NK-92 (cell line): ENCODE measurements around the gene NES.

Experiments used
- DNase-seq: peaks from one replicate; lab custom pipeline; 2025; ENCODE audit not compliant: unreplicated experiment; lab: John Stamatoyannopoulos, UW

The NES gene

DNA sequence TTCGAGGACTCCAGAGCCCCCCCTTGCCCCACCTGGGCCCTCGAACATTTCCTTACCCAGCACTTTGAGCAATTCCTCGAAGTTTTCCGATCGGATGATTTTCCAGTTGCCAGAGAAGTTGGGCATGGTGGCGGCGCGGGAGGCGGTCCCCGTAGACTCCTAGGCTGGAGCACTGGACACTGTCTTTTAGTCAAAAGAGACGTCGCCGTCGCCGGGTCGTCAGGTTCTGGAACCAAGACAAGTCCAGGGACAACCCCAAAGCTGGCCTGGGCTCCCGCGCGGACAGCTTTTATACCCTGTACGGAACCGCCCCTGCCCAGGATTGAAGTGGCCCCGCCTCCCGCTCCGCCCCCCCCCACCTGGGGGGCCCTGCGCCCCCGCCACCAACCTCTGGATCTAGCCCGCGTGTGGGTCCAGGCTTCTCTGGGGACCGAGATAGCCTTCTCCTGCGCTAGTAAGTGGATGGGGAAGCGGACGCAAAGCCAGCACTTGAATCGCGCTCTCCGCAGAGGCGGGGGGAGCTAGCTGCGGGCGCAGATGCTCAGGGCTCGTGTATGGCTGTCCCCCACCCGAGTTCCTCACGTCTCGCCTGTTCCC lies 28.2 kb upstream of the NES start, which contains the start of gene CRABP2:
Gene CRABP2, minus strand, starts transcription at position 263 of the 597 bp plus-strand sequence. Its CDS starts 137 bp downstream, at position 126.
- no peak for DNase-seq

DNA sequence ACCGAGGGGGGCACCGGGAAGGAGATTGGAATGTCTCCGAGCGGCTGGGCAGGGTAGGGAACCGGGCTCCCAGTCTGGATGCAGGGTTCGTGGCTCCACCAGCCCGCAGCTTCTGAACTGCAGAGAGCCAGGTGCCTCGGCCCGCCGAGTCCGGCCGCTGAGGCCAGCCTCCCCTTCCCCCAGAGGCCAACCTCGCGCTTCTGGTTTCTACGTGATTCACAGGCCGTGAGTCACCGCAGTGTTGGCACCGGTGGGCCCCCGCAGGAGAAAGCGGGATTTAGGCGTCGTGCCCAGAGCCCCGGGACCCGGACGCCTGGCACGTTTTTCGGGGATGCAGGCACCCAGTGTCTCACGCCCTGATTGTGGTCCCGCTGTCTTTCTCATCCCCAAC lies 27.7 kb upstream of the NES start:
- DNase-seq, result no peak

GRCh38 chr1:156704166-156704711 lies 27.0 kb upstream of the NES start:
- no peak for DNase-seq

GRCh38 chr1:156703741-156704140 lies 26.5 kb upstream of the NES start:
- no peak for DNase-seq

- DNase-seq, result no peak
Observed at GRCh38 chr1:156703336-156703735, 26.1 kb upstream of the NES start.

GRCh38 chr1:156700736-156701531 lies 23.7 kb upstream of the NES start:
- DNase-seq, result no peak

DNA sequence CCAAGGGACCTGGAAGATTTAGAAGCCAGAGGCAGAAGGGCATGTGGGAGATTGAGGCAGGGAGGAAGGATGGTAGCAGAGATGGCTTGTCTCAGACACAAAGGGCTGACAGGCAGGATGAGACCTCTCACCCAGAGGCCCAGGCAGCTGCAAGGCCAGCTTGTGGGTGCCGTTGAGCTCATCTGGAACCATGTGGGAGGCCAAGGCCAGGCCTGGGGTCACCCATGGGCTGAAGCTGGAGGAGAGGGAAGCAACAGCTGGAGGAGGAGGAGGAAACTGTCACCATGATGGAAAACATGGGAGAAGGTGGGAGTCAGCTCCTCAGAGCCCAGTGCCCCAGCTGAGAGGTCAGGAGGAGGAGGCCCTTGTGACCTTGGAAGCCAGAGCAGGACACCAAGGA lies 21.8 kb upstream of the NES start:
- DNase-seq, result no peak

DNA sequence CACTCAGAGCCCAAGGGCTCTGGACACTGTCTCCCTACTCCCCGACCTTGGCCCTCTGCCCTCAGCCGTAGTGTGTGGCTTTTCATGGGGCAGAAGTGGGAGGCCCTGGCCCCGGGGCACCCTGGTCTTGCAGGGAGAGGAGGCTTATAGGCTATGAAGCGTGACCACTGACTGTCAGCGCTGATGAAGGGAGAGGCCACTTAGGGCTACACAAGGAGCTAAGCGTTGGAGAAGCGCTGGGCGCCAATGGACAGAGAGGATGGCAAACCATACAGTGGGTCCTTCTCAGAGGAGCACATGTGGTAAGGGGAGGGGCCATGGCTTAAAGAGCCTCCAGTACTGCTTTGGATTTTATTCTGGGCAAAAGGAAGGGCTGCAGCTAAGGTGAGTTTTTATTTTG lies 20.3 kb upstream of the NES start:
- DNase-seq, result no peak

- no peak for DNase-seq
Observed at GRCh38 chr1:156696755-156697154, 19.5 kb upstream of the NES start.

GRCh38 chr1:156694690-156694962 lies 17.4 kb upstream of the NES start:
- DNase-seq, result no peak

DNA sequence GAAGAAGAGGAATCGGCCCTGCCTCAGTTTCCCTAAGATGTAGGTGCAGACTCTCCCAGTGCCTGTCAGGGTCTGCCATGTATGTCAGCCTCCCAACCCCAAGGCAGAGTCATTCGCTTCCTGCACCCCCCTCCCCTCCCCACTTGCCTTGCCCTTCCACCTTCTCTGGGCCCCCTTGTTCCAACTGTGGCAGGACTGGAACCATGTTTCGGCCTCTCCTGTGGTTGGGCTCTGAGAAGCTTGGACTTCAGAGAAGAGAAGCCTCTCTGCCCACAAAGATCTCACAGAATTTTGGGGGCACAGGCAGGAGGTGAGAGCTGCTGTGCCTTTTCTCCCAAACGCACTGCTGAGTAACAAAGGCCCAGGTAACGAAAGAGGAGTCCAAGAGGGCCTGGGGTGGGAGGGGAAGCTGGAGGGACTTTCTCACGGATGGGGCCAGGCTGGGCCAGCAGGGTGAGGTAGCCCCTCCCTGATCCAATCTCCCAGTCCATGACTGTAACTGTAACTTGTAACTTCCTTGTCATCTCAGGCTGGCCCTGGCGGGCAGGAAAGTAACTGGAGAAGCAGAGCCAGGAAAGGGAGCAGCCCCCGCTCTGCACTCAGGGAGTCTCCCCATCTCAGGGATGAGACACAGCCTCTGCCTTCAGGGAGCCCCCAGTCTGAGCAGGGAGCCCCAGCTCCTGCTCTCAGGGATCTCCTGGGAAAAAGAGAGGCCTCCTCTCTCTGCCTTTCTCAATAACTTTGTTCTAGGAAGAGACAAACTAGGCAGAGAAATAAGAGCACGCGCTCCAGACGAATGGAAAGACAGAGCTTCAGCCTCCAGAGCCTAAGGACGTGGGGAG lies 16.9 kb upstream of the NES start:
- no peak for DNase-seq

GRCh38 chr1:156692925-156693847 lies 16.0 kb upstream of the NES start:
- DNase-seq, result no peak

- no peak for DNase-seq
Observed at GRCh38 chr1:156692441-156692924, 15.3 kb upstream of the NES start.

- no peak for DNase-seq
Observed at GRCh38 chr1:156691665-156692440, 14.6 kb upstream of the NES start.

DNA sequence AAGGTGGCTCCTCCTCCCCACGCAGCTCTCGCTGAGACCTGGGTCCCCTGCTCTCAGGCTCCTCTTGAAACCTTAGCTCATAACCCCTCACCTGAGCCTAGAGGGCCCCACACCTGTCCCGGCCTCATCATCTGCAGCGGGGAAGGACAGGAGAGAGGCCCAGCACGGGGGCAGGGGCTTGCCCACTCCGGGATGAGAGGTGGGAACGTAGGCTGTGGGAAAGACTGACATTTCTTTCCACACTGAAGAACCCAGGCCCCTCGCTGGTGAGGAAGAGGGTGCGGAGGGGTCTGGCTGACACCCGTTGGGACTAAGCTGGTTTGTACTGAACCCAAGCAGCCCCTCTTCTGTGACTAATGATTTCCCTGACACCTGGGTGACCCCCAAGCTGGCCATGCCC lies 14.0 kb upstream of the NES start:
- no peak for DNase-seq

DNA sequence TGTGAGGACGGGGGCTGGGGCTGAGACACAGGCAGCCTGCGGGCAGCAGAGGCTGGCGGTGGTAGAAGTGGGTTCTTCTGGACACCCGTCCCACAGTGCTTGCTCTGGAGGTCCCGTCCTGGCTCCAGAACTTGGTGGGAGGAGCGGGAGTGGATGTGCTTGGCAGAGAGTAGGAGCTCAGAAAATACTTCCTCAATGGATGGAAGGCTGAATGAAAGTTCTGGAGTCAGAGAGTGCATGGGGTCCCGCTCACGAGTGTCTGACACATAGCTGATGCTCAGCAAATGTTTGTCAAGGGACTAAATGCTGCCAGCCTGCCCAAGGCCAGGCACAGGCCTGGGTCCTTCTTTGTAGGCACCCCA lies 13.4 kb upstream of the NES start:
- DNase-seq, result no peak

DNA sequence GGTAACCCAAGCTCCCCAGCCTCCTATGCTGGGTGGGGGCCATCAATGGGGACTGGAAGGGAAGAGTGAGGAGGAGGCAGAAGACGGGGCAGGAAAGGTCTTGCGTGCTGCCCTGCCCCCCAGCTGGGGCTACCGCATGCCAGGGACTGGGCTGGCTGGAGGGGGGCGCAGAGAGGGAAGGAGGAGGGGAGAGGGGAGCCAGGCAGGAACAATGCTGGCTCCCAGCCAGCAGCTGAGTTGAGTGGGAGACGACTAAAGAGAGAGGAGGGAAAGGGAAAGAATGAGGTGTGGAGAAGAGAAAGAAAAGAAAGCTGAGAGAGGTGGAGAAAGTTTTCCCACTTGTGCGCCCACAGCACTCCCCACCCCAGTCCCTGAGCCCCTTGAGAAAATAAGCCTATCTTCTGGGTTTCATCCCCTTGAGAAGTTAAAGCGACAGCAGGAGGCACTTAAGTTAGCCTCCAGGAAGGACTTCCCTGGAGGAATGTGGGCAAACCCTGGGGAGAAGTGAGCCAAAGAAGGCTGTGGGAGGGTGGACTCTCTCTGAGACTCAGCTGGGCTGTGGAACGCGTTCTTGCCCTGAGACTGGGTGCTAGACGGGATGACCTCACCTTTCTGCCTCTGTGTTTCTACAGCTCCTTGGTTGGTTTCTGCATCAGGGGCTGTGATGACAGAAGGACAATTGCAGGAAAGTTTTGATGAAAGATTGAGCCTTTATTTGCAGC lies 12.9 kb upstream of the NES start:
- no peak for DNase-seq

DNA sequence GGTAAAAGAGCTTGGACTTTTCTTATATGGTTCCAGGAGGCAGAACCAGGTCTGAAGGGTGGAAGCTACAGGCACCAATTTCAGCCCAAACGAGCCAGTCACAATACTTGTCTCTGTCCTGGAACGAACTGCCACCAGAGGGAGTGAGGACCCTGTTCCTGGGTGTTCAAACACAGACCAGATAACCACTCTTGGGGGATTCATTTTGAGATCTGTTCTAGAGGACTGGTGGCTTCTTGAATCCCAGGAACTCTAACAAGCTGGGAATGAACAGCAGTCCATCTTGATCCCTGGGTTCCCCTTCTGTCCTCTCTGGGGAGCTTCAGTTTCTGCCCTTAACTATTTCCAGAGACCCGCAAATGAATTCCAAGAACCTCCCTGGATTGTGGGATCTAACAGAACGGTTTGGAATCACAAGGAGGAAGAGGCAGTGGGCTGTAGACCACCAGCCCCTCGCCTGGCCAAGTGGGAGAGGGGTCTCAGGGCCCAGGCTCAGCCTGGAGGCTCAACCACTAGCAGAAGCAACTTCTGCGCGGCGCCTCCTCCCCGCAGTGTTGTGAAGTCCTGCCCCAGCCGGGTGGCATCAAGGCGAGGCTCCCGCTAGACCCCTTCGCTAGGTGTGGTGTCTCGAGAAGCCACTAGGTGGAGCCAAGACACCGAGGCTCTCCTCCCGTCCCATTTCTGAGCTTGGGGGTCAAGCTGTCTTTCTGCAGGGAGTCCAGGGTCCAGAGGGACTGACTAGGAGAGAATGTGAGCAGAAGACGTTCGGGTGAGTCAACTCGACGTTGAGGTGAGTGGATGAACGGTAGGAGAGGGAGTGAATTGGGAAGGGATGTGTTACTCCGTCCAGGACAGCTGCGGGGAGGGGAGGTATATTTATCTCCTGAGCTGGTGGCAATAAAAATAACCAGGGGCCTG lies 12.1 kb upstream of the NES start:
- no peak for DNase-seq
